Measurements from ENCODE around the gene CHRNA3. TPM values are rescaled to one million over a fixed set of nuclear protein-coding genes. Genes with fewer than 3 reads are reported as not detected.

Gene CHRNA3
- polyA plus RNA-seq, 1 of the 3 experiments (the other 2 are of a cell fraction): 2.3 TPM

DNA sequence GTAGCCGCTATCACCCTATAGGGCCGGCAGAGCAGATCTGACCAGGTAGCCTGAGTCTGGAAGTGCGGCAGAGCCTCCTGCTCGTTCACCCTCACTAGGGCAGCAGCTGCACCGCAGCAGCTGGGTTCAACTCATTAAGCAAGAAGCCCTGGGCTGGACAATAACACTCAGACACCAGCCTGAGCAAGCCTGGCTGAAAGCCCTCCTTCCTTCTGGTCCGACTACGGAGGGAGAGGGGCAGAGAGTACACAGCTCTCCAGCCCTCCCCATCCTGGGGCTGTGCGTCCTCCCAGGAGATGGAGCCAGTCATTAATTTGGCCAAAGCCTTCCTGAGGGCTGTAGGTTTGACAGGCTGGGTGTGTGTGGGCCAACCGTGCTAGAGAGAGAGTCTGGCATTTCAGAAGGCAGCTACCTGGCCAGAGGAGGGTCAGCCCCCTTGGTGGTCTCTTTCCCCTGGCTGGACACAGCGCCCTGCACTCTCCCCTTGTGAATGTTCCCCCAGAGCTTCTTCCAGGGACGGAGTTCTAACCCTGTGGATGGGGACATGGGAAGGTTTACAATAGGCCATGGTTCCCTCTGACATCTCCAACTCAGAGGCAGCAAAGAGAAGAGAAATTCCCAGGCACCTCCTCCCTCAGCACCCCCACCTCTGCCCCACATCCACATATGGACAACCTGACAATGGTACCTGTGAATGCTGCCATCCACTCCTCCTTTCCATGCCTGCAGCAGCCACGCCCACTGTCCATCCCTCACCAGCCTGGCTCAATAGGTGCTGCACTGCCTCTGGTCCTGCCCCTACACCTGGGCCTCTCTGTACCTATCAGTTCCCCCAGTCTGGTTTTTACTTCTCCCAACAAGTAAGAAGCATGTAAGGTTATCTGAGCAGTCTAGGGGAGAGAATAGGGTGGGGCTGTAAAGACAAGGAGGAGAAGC, 13.7 kb upstream of the CHRNA3 start (continued):
- TF ChIP-seq, protein P1, sequence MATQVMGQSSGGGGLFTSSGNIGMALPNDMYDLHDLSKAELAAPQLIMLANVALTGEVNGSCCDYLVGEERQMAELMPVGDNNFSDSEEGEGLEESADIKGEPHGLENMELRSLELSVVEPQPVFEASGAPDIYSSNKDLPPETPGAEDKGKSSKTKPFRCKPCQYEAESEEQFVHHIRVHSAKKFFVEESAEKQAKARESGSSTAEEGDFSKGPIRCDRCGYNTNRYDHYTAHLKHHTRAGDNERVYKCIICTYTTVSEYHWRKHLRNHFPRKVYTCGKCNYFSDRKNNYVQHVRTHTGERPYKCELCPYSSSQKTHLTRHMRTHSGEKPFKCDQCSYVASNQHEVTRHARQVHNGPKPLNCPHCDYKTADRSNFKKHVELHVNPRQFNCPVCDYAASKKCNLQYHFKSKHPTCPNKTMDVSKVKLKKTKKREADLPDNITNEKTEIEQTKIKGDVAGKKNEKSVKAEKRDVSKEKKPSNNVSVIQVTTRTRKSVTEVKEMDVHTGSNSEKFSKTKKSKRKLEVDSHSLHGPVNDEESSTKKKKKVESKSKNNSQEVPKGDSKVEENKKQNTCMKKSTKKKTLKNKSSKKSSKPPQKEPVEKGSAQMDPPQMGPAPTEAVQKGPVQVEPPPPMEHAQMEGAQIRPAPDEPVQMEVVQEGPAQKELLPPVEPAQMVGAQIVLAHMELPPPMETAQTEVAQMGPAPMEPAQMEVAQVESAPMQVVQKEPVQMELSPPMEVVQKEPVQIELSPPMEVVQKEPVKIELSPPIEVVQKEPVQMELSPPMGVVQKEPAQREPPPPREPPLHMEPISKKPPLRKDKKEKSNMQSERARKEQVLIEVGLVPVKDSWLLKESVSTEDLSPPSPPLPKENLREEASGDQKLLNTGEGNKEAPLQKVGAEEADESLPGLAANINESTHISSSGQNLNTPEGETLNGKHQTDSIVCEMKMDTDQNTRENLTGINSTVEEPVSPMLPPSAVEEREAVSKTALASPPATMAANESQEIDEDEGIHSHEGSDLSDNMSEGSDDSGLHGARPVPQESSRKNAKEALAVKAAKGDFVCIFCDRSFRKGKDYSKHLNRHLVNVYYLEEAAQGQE (IDR thresholded peaks at IDR 0.05; ENCODE audit: low read depth, low read length): no peak
- TF ChIP-seq, protein P2, sequence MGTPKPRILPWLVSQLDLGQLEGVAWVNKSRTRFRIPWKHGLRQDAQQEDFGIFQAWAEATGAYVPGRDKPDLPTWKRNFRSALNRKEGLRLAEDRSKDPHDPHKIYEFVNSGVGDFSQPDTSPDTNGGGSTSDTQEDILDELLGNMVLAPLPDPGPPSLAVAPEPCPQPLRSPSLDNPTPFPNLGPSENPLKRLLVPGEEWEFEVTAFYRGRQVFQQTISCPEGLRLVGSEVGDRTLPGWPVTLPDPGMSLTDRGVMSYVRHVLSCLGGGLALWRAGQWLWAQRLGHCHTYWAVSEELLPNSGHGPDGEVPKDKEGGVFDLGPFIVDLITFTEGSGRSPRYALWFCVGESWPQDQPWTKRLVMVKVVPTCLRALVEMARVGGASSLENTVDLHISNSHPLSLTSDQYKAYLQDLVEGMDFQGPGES (IDR thresholded peaks at IDR 0.05; ENCODE audit: low read depth, low read length): no peak
- TF ChIP-seq NRF1 (IDR thresholded peaks at IDR 0.05; ENCODE audit: low read depth, low read length): no peak

DNA sequence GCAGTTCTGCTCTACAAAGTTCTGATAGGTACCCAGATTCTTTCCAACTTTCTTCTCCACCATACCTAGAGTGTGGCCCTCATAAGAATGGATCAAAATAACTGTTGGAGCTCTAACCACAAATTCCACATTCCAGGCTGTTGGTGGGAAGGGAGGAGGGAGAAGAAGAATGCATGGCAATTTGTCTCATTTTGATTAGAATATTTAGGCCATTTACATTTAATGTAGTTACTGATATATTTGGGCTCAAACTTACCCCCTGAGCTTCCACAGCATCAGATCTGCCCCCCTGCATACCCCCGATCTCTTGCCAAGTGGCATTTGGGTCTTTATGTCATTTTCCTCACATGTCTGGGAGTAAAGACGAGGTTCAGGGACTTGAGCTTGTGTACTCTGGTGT, 12.6 kb upstream of the CHRNA3 start:
- H3K27me3 ChIP-seq (ENCODE audit: insufficient read depth): peaks cover 4% of the 10 kb centered on the region
- TF ChIP-seq, protein P3, sequence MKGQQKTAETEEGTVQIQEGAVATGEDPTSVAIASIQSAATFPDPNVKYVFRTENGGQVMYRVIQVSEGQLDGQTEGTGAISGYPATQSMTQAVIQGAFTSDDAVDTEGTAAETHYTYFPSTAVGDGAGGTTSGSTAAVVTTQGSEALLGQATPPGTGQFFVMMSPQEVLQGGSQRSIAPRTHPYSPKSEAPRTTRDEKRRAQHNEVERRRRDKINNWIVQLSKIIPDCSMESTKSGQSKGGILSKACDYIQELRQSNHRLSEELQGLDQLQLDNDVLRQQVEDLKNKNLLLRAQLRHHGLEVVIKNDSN (IDR thresholded peaks at IDR 0.05; ENCODE audit: borderline replicate concordance, low read depth): no peak
- TF ChIP-seq TCF12 (IDR thresholded peaks at IDR 0.05) (no peak), POLR2AphosphoS5 (IDR thresholded peaks at IDR 0.05; ENCODE audit: low read depth, low read length) (no peak), TAF1 (IDR thresholded peaks at IDR 0.05; ENCODE audit: borderline replicate concordance, low read depth, low read length) (no peak), FOXJ3 (CRISPR knock-in tag; IDR thresholded peaks at IDR 0.05) (no peak), FOXM1 (IDR thresholded peaks at IDR 0.05; ENCODE audit: low read depth) (no peak), JUND (IDR thresholded peaks at IDR 0.05) (no peak), MXI1 (IDR thresholded peaks at IDR 0.05; ENCODE audit: low read depth, low read length) (no peak), SIN3A (IDR thresholded peaks at IDR 0.05; ENCODE audit: borderline replicate concordance, low read depth, low read length) (no peak)
- TF ChIP-seq, protein P2 (IDR thresholded peaks at IDR 0.05; ENCODE audit: low read depth, low read length): no peak
- TF ChIP-seq, protein P4, sequence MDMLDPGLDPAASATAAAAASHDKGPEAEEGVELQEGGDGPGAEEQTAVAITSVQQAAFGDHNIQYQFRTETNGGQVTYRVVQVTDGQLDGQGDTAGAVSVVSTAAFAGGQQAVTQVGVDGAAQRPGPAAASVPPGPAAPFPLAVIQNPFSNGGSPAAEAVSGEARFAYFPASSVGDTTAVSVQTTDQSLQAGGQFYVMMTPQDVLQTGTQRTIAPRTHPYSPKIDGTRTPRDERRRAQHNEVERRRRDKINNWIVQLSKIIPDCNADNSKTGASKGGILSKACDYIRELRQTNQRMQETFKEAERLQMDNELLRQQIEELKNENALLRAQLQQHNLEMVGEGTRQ (IDR thresholded peaks at IDR 0.05; ENCODE audit: borderline replicate concordance, low read depth, low read length): no peak
- TF ChIP-seq, protein P5, sequence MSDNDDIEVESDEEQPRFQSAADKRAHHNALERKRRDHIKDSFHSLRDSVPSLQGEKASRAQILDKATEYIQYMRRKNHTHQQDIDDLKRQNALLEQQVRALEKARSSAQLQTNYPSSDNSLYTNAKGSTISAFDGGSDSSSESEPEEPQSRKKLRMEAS (IDR thresholded peaks at IDR 0.05; ENCODE audit: low read depth): no peak
- TF ChIP-seq, protein P1 (IDR thresholded peaks at IDR 0.05; ENCODE audit: low read depth, low read length): no peak

More for the DNA sequence above, 12.6 kb upstream of the CHRNA3 start:
- no peak overlapping the region; a peak in 1 of 4 replicates for H3K4me3 ChIP-seq (ENCODE audit: low read depth in 2 of 2, low read length in 1 of 2)
- no peaks in the 10 kb centered on the region for H3K79me2 ChIP-seq (ENCODE audit: insufficient read depth)
- H3K4me1 ChIP-seq (ENCODE audit: control insufficient read depth in 1 of 2, insufficient read depth in 2 of 2, low read depth in 1 of 2, low read length in 1 of 2): peaks cover 0 to 18% of the 10 kb centered on the region in 2 experiments; a peak in 1 of 4 replicates
- no peaks in the 10 kb centered on the region for H3F3A ChIP-seq (replicated peaks; ENCODE audit: insufficient read depth)
- H3K4me2 ChIP-seq: no peak overlapping the region
- no peaks in the 10 kb centered on the region for H4K20me1 ChIP-seq (ENCODE audit: insufficient read depth)
- peaks cover 0 to 2% of the 10 kb centered on the region in 2 experiments for H3K36me3 ChIP-seq (replicated peaks in 1 of 2; ENCODE audit: control insufficient read depth in 1 of 2, insufficient read depth in 2 of 2, low read length in 1 of 2)
- 34% methylated on average over 2 of the region's 2 CpGs for WGBS (ENCODE audit: low lambda C conversion rate)
- H3K9me2 ChIP-seq: no peaks in the 10 kb centered on the region
- H2AFZ ChIP-seq (ENCODE audit: low read depth): no peak overlapping the region
- no peak for DNase-seq
- no peak overlapping the region for H3K27ac ChIP-seq (ENCODE audit: low read depth in 2 of 2, low read length in 1 of 2)
- ChIA-PET POLR2A (no interaction called here), CTCF (interaction anchor here (1.2 kb wide), 1 partner anchor 76 kb away, joined by 5 read pairs; no protein-coding TSS in a partner anchor)
- 0 out of 2 replicates have a peak, but pooled peaks cover 5% of the 10 kb centered on the region for H3K9me3 ChIP-seq
- no peak overlapping the region for H3K9ac ChIP-seq
